HG03196 (cell line): Measurements from ENCODE around the gene CDK14.
"Not testable (repeated sequence)": the region's sequence is repeated elsewhere in the genome, so short reads cannot be mapped to it uniquely, and the experiment has no call there.

Experiments used
- ATAC-seq: cut with Tn5 transposase; IDR thresholded peaks from one replicate; pipeline ENCODE4 v1.9.1; 2021; ENCODE audit not compliant: unreplicated experiment

CDK14 gene

DNA sequence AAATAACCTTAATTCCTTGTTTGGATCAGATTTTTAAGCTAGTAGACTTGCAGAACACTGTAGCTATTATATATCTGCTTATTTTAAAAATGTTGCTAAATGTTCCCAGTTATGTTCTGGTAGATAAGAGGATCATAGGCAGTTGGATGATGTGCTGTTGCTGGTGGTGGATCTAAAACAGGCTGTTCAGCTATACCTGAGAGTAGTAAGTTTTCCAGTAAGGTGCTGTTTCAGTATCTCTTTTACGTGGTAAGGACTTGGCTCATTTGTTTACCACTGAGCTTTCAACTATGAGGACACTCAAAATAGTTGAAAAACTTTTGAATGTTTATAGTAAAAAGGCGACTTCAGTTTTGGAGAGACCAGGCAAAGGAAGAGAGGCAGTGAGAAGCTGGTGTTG, 180.9 kb downstream of the CDK14 start:
- peak; percentile 88 for ATAC-seq

DNA sequence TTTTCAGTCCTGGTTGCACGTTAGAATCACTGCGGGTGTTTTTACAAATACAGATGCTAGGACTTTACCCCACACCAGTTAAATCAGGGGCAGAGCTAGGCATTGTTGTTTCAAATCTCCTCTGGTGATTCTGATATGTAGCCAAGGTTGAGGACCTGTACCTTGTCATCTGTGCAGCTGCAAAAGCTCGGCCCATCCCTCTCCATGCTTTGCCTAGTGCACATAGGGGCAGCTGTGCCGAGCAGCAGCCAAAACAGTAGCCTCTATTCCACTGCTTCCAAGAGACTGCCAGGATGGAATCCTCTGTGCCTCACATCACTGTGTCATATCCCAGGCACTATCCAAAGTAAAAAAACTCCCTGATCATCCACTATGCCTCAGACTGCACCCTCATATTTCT, 181.3 kb downstream of the CDK14 start:
- peak; percentile 36 for ATAC-seq

- ATAC-seq = no peak
These were observed 181.8 kb downstream of the CDK14 start for GRCh38 chr7:90777886-90778285.

- no peak for ATAC-seq
These were observed 191.9 kb downstream of the CDK14 start for GRCh38 chr7:90788052-90788451.

DNA sequence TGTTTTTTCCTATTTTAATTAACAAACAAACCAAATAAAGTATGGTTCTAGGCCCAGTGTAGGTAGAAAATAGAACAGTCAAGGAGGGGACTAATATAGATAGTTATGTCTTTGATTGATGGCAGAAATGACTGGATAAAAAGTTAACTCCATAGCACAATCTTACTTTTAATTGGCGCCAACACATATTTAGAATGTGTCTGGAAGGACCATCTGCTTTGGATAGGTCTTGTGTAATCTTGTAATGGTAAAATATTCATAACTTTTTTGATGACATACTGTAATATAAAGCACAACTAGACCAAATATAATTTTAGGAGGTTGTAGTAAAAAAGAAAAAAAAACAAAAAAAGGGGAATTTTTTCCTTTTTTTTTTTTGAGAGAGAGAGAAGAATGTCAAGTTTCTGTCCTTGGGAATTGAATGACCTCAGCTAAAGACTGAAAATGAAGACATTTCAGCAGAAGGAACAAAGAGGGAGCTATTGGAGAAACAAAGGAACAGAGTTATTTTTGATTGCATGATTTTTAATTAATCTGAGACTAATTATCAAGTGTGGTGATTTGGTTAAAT, 193.7 kb downstream of the CDK14 start:
- ATAC-seq = no peak

GRCh38 chr7:90791596-90791995, 195.5 kb downstream of the CDK14 start:
- ATAC-seq = no peak

- ATAC-seq = no peak
These were observed 196.2 kb downstream of the CDK14 start for GRCh38 chr7:90792301-90792700.

- ATAC-seq = not testable (repeated sequence)
These were observed 198.1 kb downstream of the CDK14 start for GRCh38 chr7:90794234-90794633.

DNA sequence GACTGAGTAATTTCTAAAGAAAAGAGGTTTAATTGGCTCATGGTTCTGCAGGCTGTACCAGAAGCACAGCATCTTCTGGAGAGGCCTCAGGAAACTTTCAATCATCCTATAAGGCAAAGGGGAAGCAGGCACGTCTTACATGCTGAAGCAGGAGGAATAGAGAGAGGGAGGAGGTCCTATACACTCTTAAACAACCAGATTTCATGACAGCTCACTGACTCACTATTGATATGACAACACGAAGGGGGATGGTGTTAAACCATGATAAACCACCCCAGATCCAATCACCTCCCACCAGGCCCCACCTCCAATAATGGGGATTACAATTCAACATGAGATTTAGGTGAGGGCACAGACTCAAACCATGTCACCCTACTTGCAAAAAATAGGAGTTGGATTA, 201.5 kb downstream of the CDK14 start:
- ATAC-seq = no peak

DNA sequence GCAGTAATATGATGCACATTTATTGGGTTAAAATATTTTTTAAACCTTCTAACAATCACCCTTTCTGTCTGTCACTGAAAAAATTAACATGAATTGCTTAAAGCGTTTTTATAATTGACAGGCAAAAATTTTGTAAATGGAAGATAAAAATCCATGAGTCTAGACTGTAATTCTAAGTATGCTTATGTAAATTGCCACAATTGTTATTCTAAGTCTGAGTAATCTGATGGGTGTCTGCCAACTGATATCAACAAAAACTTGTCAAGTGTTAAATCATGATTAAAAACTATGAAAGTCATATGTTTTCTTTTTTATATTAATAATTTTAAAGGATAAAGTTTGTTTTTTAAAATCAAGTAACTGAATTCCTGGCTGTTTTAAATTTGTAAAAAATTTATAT, 208.2 kb downstream of the CDK14 start:
- no peak for ATAC-seq

GRCh38 chr7:90815552-90815951, 219.4 kb downstream of the CDK14 start:
- ATAC-seq = not testable (repeated sequence)

- peak; percentile 100 for ATAC-seq
These were observed 220.5 kb downstream of the CDK14 start for GRCh38 chr7:90816511-90817142.

DNA sequence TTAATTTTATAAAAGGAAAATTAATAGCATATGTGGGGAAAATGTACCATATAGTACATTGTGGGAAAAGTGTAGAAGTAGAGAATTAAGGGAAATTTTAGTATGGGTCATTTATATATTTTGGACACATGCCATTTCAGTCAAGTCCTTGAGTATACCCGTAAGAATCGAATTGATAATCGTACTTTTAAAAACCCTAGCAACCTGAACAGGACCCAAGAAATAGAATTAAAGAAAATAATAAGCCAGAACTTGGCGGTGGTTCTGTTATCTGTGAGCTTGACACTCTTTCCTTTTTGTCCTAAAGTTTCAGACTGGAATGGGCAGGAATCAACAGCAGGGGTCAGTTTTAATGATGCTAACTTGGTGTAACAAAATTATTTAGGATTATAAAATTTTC, 221.0 kb downstream of the CDK14 start:
- ATAC-seq = no peak

GRCh38 chr7:90817846-90818245, 221.7 kb downstream of the CDK14 start:
- no peak for ATAC-seq

DNA sequence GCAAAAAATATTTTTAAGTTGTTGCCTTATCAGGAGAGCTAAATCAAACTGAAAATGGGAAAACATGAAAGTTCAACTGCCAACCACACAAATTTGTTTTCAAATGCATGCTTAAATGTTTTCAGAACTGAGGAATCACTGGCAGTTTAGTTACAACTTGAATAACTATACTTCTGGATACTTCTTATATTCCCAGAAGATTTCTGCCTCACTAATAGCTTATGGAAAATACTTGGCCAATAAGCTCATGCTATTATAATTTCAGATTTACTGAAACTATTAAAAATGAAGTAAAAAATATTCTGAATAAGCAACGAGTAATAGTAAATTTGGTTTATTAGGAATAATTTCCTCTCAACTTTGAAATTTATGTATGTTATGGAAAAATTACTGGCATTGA, 222.2 kb downstream of the CDK14 start:
- ATAC-seq = no peak

GRCh38 chr7:90821961-90822620, 226.0 kb downstream of the CDK14 start:
- ATAC-seq = no peak

GRCh38 chr7:90824386-90825307, 228.5 kb downstream of the CDK14 start:
- ATAC-seq = no peak

GRCh38 chr7:90825779-90826178, 229.7 kb downstream of the CDK14 start:
- ATAC-seq = no peak

DNA sequence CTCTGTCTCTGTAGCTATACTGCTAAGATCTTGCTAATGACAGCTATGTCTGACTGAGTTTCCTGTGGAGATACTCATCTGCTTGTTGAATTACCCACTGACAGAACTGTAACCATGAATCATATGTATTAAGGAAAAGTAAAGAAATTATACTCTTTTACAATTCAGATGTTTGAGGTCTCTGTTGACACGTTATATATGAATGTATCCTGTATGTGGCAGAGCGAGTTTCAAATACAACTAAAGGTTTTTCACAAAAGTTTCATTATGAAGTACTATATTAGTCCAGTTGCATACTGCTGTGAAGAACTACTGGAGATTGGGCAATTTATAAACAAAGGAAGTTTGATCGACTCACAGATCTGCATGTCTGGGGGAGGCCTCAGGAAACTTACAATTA, 232.5 kb downstream of the CDK14 start:
- no peak for ATAC-seq

- ATAC-seq = no peak
These were observed 234.2 kb downstream of the CDK14 start for GRCh38 chr7:90830308-90830707.

GRCh38 chr7:90832726-90833125, 236.6 kb downstream of the CDK14 start:
- ATAC-seq = no peak

- ATAC-seq = no peak
These were observed 237.3 kb downstream of the CDK14 start for GRCh38 chr7:90833443-90833842.
